GM12892 (cell line): Measurements from ENCODE around the gene UBASH3A.

ENCODE experiments used
- POLR2A ChIP-seq: IDR thresholded peaks from 2 replicates; pipeline ENCODE4 v1.6.1; 2011; ENCODE audit warnings: low read depth, low read length, control low read depth
- POLR2AphosphoS5 ChIP-seq: IDR thresholded peaks from 2 replicates; pipeline ENCODE4 v1.6.1; 2011; ENCODE audit warnings: low read depth, low read length, control low read depth
- TAF1 ChIP-seq: IDR thresholded peaks from 2 replicates; pipeline ENCODE4 v1.6.1; 2011; ENCODE audit warnings: low read depth, mild to moderate bottlenecking, control low read depth, low read length, borderline replicate concordance

GRCh38 chr21:42447732-42448131 is 44.0 kb downstream of the UBASH3A start:
- TF ChIP-seq POLR2A (no peak), TAF1 (no peak), POLR2AphosphoS5 (no peak)
